MM.1S (cell line): ENCODE measurements around the gene SCGB1A1.

Experiments
- DNase-seq: peaks from one replicate; pipeline ENCODE4 v3.0.0-alpha.2; 2015
- H2AFZ ChIP-seq: fragments of 300-600 bp; sonication (generic); 2 replicates; pipeline ENCODE4 v1.6.0; 2016; ENCODE audit warnings: antibody characterized with exemption, low read length
- H3F3A ChIP-seq: fragments of 300-600 bp; sonication (generic); 2 replicates; pipeline ENCODE4 v1.6.1; 2016; ENCODE audit warnings: mild to moderate bottlenecking, antibody characterized with exemption, low read length, moderate library complexity, mixed read lengths; ENCODE audit not compliant: insufficient read depth
- H3K27ac ChIP-seq: fragments of 300-600 bp; sonication (generic); 2 replicates; pipeline ENCODE4 v1.5.1; 2016; ENCODE audit warnings: mild to moderate bottlenecking, low read length
- H3K27me3 ChIP-seq: fragments of 300-600 bp; sonication (generic); replicated peaks from 2 replicates; pipeline ENCODE4 v1.6.0; 2016; ENCODE audit warnings: low read length; ENCODE audit not compliant: insufficient read depth
- H3K36me3 ChIP-seq: fragments of 300-600 bp; sonication (generic); replicated peaks from 2 replicates; pipeline ENCODE4 v1.6.1; 2016; ENCODE audit warnings: mild to moderate bottlenecking, low read length, mixed read lengths; ENCODE audit not compliant: insufficient read depth
- H3K4me1 ChIP-seq: fragments of 300-600 bp; sonication (generic); 2 replicates; pipeline ENCODE4 v1.6.1; 2016; ENCODE audit warnings: low read length, mixed read lengths
- H3K4me2 ChIP-seq: fragments of 300-600 bp; sonication (generic); 2 replicates; pipeline ENCODE4 v1.6.0; 2016; ENCODE audit warnings: low read depth, low read length
- H3K4me3 ChIP-seq: fragments of 300-600 bp; sonication (generic); 2 replicates; pipeline ENCODE4 v1.5.1; 2016; ENCODE audit warnings: low read length, mixed read lengths
- H3K79me2 ChIP-seq: fragments of 300-600 bp; sonication (generic); 2 replicates; pipeline ENCODE4 v1.6.1; 2016; ENCODE audit warnings: mixed run types, low read length, mixed read lengths
- H3K9ac ChIP-seq: fragments of 300-600 bp; sonication (generic); 2 replicates; pipeline ENCODE4 v1.6.1; 2016; ENCODE audit warnings: low read length, mixed read lengths
- H3K9me2 ChIP-seq: fragments of 300-600 bp; sonication (generic); replicated peaks from 2 replicates; pipeline ENCODE4 v1.6.1; 2016; ENCODE audit warnings: mild to moderate bottlenecking, low read length, mixed read lengths; ENCODE audit not compliant: insufficient read depth
- H3K9me3 ChIP-seq: fragments of 300-600 bp; sonication (generic); replicated peaks from 2 replicates; pipeline ENCODE4 v1.6.1; 2016; ENCODE audit warnings: mild to moderate bottlenecking, low read length, mixed read lengths; ENCODE audit not compliant: insufficient read depth
- H4K20me1 ChIP-seq: fragments of 300-600 bp; sonication (generic); 2 replicates; pipeline ENCODE4 v1.6.1; 2016; ENCODE audit warnings: mild to moderate bottlenecking, low read length, moderate library complexity, mixed read lengths; ENCODE audit not compliant: insufficient read depth
- CTCF ChIP-seq: fragments of 300-600 bp; sonication (generic); IDR thresholded peaks from 2 replicates; pipeline ENCODE4 v1.5.1; 2016; ENCODE audit warnings: antibody characterized with exemption, low read length, mixed read lengths
- EZH2 ChIP-seq: fragments of 300-600 bp; sonication (generic); optimal IDR thresholded peaks from 2 replicates; pipeline ENCODE3; 2017; ENCODE audit warnings: low read depth, mild to moderate bottlenecking, antibody characterized with exemption, low read length, mixed read lengths
- EZH2phosphoT487 ChIP-seq: fragments of 300-600 bp; sonication (generic); IDR thresholded peaks from 2 replicates; pipeline ENCODE4 v1.6.1; 2018; ENCODE audit warnings: antibody characterized with exemption, low read length

The SCGB1A1 gene

GRCh38 chr11:62419314-62419929, 589 bp downstream of the SCGB1A1 start:
- H4K20me1 ChIP-seq = no peaks in the 10 kb centered on the region
- H3K4me3 ChIP-seq = no peak overlapping the region
- peaks cover 8% of the 10 kb centered on the region for H3K27me3 ChIP-seq
- H2AFZ ChIP-seq = no peak overlapping the region
- no peak overlapping the region for H3K4me2 ChIP-seq
- H3K9me3 ChIP-seq = no peaks in the 10 kb centered on the region
- H3K36me3 ChIP-seq = no peaks in the 10 kb centered on the region
- no peaks in the 10 kb centered on the region for H3K4me1 ChIP-seq
- no peaks in the 10 kb centered on the region for H3K9me2 ChIP-seq
- no peaks in the 10 kb centered on the region for H3K79me2 ChIP-seq
- TF ChIP-seq CTCF (no peak), EZH2 (no peak), EZH2phosphoT487 (no peak)
- no peaks in the 10 kb centered on the region for H3F3A ChIP-seq
- no peak for DNase-seq
- H3K9ac ChIP-seq = no peak overlapping the region
- no peak overlapping the region for H3K27ac ChIP-seq

GRCh38 chr11:62419943-62420342, 1.1 kb downstream of the SCGB1A1 start:
- no peaks in the 10 kb centered on the region for H3K9me2 ChIP-seq
- H3F3A ChIP-seq = no peaks in the 10 kb centered on the region
- H3K36me3 ChIP-seq = no peaks in the 10 kb centered on the region
- no peak overlapping the region for H3K4me3 ChIP-seq
- no peak overlapping the region for H3K27ac ChIP-seq
- H3K9ac ChIP-seq = no peak overlapping the region
- H4K20me1 ChIP-seq = no peaks in the 10 kb centered on the region
- H3K27me3 ChIP-seq = peaks cover 8% of the 10 kb centered on the region
- no peak overlapping the region for H3K4me2 ChIP-seq
- TF ChIP-seq EZH2 (no peak), EZH2phosphoT487 (no peak), CTCF (no peak)
- H3K4me1 ChIP-seq = no peaks in the 10 kb centered on the region
- no peak for DNase-seq
- H2AFZ ChIP-seq = no peak overlapping the region
- H3K9me3 ChIP-seq = no peaks in the 10 kb centered on the region
- H3K79me2 ChIP-seq = no peaks in the 10 kb centered on the region

GRCh38 chr11:62420882-62421281, 2.0 kb downstream of the SCGB1A1 start:
- H3K9me2 ChIP-seq = no peaks in the 10 kb centered on the region
- no peak overlapping the region for H3K27ac ChIP-seq
- no peak for TF ChIP-seq CTCF
- no peak for TF ChIP-seq EZH2
- no peak for TF ChIP-seq EZH2phosphoT487
- no peak overlapping the region for H3K9ac ChIP-seq
- H3F3A ChIP-seq = no peaks in the 10 kb centered on the region
- no peaks in the 10 kb centered on the region for H3K4me1 ChIP-seq
- no peaks in the 10 kb centered on the region for H3K36me3 ChIP-seq
- DNase-seq = no peak
- H3K27me3 ChIP-seq = peaks cover 8% of the 10 kb centered on the region
- H2AFZ ChIP-seq = no peak overlapping the region
- no peak overlapping the region for H3K4me2 ChIP-seq
- no peaks in the 10 kb centered on the region for H4K20me1 ChIP-seq
- no peaks in the 10 kb centered on the region for H3K79me2 ChIP-seq
- no peaks in the 10 kb centered on the region for H3K9me3 ChIP-seq
- H3K4me3 ChIP-seq = no peak overlapping the region
